GM19035 (cell line): ENCODE results near the gene SLCO2A1.

Experiments
- ATAC-seq: cut with Tn5 transposase; IDR thresholded peaks from one replicate; pipeline ENCODE4 v1.9.1; 2021; ENCODE audit not compliant: unreplicated experiment

The SLCO2A1 gene

DNA sequence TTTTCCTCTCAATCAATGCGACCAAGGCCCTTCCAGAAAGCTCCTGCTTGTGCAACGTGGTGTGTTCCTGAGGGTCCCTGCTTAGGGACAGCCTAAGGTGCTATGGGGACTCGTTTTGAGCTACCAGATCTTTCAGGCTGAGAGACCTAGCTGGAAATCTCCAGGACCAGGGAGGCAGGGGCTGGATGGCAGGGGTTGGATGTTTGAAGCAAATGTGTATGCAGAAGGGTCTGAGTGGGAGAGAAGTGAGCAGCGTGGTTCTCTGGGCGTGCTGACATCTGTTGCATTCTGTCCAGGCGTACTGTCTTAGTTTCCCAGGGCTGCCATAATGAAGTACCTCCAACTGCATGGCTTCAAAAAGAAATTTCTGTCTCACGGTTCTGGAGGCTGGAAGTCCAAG lies 31.7 kb upstream of the SLCO2A1 start:
- no peak for ATAC-seq

- ATAC-seq, result no peak
Measured at GRCh38 chr3:134060561-134061385, 31.0 kb upstream of the SLCO2A1 start.

DNA sequence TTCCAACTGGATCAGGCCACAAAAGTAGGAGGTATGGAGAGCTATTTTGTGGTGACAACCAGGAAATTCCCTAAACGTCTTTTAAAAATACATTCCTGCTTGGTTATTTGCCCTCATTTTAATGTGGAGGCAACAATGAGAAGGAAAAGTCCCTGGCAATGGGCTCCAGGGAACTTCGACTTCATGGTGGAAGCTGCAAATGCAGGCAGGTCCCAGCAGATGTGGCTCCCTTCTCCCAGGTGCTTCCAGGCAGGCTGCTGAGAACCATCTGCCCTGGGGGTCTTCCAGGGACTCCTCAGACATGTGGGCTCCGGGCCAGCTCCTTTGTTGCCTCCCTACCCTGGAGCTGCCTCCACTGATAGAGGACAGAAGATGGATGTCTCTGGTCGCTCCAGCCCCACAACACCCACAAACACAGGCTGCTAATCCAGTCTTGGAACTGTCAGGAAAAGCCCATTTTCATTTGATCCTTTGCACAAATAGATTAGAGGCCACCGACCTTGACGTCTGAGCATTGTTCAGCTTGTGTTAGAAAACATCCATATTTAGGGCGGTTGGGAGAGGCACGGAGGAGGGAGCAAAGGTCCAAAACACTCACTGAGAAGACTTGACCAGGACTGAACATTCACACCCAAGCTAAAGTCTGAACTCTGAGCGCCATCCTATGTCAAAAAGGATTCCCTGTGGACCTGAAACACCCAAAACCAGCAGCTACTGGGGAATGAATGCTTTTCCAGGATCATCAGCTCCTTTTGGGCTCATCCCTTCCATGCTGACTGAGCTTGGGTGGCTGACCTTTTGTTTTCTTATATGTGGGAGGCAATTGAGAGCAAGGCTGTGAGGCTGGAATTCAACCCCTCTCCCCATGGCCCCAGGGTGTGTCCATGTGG lies 30.2 kb upstream of the SLCO2A1 start:
- ATAC-seq, result no peak

DNA sequence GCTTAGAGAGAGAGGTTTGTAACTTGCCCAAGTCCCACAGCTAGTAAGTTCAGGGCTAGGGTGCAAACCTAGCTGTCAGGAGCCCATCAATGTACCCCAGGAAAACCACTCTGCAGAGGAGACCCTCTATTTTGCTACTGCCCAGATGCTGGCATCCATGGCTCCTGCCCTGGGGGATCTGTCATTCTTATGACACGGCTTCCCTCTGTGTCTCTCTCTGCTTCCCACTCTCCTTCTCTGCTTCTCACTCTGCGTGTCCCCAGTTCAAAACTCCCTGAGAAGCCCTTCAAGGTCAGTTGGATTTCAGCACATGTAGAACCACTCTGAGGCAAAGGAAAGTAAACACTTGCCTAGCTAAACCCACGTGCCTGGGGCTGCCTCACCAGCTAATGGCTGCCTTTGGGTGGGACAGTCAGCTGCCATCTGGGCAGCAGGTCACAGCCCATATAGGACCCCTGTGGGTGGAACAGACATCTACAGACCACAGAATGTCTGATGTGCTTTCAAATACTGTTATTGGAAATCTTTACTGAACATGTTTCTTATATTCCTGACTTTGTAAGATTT lies 29.4 kb upstream of the SLCO2A1 start:
- no peak for ATAC-seq

DNA sequence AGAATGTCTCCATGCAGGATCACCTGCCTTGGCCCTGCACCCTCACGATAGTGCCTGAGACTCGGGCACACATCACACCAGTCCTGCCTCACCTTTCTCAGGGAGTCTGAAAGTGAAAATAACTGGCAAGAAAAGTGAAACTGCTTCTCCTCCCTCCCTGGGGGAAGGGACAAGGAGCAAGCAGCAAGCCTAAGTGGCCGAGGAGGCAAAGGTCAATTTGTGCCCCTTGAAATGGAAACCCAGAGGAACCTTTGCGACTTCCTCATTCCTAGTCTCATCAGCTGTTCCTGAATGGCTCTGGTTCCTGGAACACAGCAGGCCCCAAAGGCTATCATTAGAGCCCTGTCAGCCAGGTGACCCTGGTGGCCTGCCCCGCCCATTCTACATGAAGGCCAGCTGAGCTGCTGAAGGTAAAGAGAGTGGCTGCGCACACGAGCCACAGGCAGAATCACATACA lies 28.0 kb upstream of the SLCO2A1 start:
- ATAC-seq, result no peak

- no peak for ATAC-seq
Measured at GRCh38 chr3:134057006-134057653, 27.4 kb upstream of the SLCO2A1 start.

GRCh38 chr3:134056464-134056891 lies 26.8 kb upstream of the SLCO2A1 start:
- no peak for ATAC-seq

GRCh38 chr3:134055661-134056060 lies 25.9 kb upstream of the SLCO2A1 start:
- ATAC-seq, result no peak

DNA sequence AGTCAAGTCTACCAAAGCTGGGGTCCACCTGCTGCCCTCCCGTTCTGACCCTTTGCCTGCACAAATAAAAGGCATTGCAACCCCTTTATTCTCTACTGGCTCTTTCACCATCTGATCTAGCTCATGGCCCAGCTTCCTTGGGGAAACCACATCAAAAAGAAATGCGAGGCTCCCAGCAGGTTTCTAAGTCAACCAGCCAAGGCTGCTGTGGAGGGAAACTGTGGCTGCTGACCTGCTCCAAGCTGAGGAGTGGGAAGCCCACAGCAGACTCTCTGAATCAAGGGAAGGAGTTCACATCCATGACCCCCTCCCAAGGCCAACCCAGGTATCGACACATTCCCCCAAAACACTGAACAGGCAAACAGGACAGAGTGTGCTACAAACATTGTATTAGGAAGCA lies 25.2 kb upstream of the SLCO2A1 start:
- no peak for ATAC-seq

GRCh38 chr3:134054231-134054630 lies 24.5 kb upstream of the SLCO2A1 start:
- ATAC-seq, result no peak

- ATAC-seq, result no peak
Measured at GRCh38 chr3:134052370-134052769, 22.6 kb upstream of the SLCO2A1 start.

- ATAC-seq, result no peak
Measured at GRCh38 chr3:134049676-134050075, 20.0 kb upstream of the SLCO2A1 start.

GRCh38 chr3:134048278-134048996 lies 18.7 kb upstream of the SLCO2A1 start:
- ATAC-seq, result no peak

DNA sequence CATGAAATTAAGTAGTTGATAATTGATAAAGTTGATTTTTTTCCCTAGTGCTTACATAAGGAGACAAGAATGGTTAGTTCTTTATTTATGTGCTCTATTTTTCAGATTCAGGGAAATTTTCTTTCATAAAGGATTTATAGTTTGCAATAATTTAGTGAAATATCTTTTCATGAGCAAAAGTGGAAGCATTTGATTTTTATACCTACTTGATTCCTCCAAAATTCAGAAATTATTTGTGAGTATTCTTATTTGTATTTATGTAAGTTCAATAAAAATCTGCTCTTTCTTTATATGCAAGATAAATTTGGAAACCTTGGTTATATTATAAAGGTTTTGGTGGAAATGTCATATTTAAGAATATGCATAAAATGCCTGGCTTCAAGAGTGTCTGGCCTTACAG lies 14.7 kb upstream of the SLCO2A1 start:
- no peak for ATAC-seq

- ATAC-seq, result no peak
Measured at GRCh38 chr3:134040066-134040465, 10.3 kb upstream of the SLCO2A1 start.

DNA sequence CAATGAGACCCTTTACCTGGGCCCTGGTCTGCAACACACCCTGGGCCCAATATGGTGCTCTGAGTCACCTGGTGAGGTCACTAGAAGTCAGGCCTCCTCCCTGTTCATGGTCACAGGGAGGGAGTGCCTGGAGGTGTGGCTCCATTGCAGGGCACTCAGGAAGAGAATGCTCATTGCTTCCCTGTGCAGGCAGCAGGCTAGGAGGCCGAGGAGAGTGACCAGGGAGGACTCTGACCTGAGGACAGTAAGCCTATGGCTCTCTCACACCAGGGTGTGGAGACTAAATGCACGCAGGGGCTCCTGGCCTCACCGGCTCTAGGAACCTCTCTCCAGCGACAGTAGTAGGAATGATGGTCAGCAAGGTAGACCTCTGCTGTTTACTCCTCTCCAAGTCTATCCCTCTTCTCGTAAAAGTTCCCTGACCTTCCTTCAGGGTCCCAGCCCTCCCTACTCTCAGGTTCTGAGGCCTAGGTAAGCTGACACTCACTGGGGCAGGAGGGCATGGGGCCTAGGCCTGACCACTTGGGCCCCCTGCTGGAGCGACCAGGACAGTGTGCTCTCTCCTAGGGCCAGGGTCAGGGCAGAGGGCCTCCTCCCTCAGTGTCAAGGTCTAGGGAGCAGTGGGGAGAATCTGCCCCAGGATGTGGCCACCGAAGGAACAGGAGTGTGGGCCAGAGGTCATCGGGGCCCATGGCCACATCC lies 9.6 kb upstream of the SLCO2A1 start:
- ATAC-seq, result no peak

- no peak for ATAC-seq
Measured at GRCh38 chr3:134038716-134039115, 9.0 kb upstream of the SLCO2A1 start.

DNA sequence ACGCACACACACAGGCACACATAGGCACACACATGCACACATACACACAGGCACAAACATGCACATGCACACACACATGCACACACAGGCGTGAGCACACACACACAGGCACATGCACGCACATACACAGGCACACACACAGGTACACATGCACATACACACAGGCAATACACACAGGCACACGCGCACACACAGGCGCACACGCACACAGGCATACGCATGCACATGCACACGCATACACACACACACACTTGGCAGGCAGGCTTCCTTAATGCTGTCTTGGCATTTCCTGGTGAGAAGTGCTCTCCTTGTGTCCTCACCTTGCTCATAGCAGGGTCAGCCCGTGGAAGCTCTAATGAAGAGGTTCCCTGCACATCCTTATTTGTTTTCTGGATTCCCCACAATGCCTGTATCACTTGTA lies 8.4 kb upstream of the SLCO2A1 start:
- no peak for ATAC-seq

DNA sequence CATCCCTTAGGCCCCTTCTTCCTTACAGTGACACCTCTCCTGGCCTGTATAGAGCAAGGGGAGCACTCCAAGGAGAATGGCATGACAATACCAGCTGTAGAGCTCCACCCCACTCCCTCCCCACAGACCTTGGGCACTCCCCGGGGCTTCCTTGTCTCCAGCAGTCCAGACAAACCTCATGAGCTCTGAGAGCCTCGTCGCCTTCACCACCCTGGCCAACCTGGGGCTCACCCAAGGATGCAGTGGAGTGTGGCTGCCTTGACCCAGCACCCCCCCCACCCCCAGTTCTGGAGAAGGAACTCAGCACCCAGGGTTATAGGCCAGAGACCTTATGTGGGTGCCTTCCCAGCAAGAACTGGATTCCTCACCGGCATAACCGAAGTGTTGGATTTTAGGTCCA lies 7.4 kb upstream of the SLCO2A1 start:
- no peak for ATAC-seq

DNA sequence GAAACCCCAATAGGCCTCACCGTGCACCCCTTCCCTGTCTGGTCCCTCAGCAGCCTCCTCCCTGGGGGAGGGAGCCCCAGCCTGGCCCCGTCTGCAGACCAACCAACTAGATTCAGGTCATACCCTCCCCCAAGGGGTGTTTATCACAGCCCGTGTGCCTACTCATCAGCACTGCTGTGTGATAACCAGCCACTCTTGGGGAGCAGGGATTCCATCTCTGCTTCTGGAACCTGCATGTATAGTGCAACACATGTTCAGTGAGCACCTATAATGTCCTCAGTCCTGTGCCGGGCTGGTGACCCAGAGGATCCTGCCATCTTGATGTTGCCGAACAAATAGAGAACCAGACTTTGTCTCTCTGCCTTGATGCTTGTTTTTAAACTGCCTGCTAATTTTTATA lies 6.6 kb upstream of the SLCO2A1 start:
- no peak for ATAC-seq
